ENCODE results near the gene TNRC6C. TPM values are rescaled to one million over a fixed set of nuclear protein-coding genes. Genes with fewer than 3 reads are reported as not detected.

The TNRC6C gene
- total and polyA plus RNA-seq, 9 of the 15 experiments (the other 6 are each of a cell fraction or from before 2014, with no cell fraction given) = 0.20 to 4.9 (median 2.3) TPM

DNA sequence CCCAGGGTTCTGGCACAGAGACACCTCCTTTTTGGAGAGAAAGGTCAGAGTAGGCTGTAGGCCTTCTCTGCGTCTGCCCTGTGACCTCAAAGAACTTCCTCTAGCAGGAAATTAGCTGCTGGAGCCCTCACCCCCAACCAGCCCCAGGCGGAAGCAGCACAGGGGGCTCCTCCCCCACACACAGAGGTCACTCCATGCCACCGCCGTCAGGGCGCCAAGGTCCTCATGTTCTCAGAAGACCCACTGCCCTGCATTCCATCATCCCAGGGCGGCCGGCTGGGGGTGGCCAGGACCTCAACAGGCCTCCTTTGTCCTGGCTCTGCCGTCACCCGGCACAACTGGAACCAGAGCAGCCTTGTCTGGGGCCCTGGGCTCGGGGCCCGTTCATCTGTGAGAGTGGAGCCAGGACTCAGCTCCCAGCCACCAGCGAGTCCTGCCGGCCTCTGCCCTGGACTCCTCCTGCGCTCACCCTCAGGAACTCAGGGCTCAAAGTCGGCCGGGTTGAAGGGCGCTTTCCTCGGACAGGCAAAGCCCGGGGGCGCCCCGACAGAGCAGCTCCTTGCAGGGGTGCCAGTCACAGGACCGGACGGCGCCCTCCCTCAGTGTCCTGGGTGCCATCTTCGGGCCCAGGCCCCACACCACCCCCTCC lies 168.9 kb downstream of the TNRC6C start (continued):
- TF ChIP-seq SMAD4 (CRISPR knock-in tag; conservative IDR thresholded peaks at IDR 0.05) (peak; percentile 83), RCOR1 (IDR thresholded peaks at IDR 0.05; ENCODE audit: borderline replicate concordance in 1 of 2, low read depth in 2 of 2, low read length in 2 of 2) (peak in 1 of 2 experiments; percentile 38; a peak in 1 of 4 replicates), YY1 (IDR thresholded peaks at IDR 0.05; ENCODE audit: borderline replicate concordance in 1 of 3, control insufficient read depth in 1 of 3, extremely low read depth in 1 of 3, insufficient read depth in 3 of 3, insufficient read length in 1 of 3, insufficient replicate concordance in 2 of 3, low read depth in 1 of 3, low read length in 2 of 3) (peak in 1 of 3 experiments; percentile 29), SIN3A (IDR thresholded peaks at IDR 0.05; ENCODE audit: borderline replicate concordance in 2 of 2, control insufficient read depth in 1 of 2, low read depth in 2 of 2, low read length in 2 of 2) (peak in 1 of 2 experiments; percentile 63; a peak in 1 of 4 replicates), GABPA (tag; conservative IDR thresholded peaks at IDR 0.05; ENCODE audit: low read depth) (peak; percentile 85), POLR2G (IDR thresholded peaks at IDR 0.05; ENCODE audit: low read depth, low read length) (peak; percentile 69), CREB1 (IDR thresholded peaks at IDR 0.05) (0 out of 2 replicates have a peak, but pooled peaks have one; percentile 32), CREB1 (CRISPR knock-in tag; IDR thresholded peaks at IDR 0.05) (no peak), SMARCA4 (IDR thresholded peaks at IDR 0.05) (0 out of 2 replicates have a peak, but pooled peaks have one; percentile 22), ZC3H8 (IDR thresholded peaks at IDR 0.05) (no peak), ZNF695 (CRISPR knock-in tag; IDR thresholded peaks at IDR 0.05) (no peak), ATF1 (CRISPR knock-in tag; IDR thresholded peaks at IDR 0.05) (no peak), ATF1 (tag; IDR thresholded peaks at IDR 0.05) (peak; percentile 60), ETV6 (IDR thresholded peaks at IDR 0.05; ENCODE audit: borderline replicate concordance in 1 of 2, low read depth in 2 of 2, low read length in 1 of 2) (peak in 1 of 2 experiments; percentile 67; a peak in 2 of 4 replicates), ETV6 (CRISPR knock-in tag; IDR thresholded peaks at IDR 0.05; ENCODE audit: borderline replicate concordance) (no peak), MTA3 (IDR thresholded peaks at IDR 0.05; ENCODE audit: borderline replicate concordance) (peak; percentile 49; the same call in 1 of the 2 replicates), ELF1 (tag; IDR thresholded peaks at IDR 0.05) (peak; percentile 62), ETV5 (CRISPR knock-in tag; IDR thresholded peaks at IDR 0.05; ENCODE audit: low read depth) (peak; percentile 94)
- TF ChIP-seq, protein P1, sequence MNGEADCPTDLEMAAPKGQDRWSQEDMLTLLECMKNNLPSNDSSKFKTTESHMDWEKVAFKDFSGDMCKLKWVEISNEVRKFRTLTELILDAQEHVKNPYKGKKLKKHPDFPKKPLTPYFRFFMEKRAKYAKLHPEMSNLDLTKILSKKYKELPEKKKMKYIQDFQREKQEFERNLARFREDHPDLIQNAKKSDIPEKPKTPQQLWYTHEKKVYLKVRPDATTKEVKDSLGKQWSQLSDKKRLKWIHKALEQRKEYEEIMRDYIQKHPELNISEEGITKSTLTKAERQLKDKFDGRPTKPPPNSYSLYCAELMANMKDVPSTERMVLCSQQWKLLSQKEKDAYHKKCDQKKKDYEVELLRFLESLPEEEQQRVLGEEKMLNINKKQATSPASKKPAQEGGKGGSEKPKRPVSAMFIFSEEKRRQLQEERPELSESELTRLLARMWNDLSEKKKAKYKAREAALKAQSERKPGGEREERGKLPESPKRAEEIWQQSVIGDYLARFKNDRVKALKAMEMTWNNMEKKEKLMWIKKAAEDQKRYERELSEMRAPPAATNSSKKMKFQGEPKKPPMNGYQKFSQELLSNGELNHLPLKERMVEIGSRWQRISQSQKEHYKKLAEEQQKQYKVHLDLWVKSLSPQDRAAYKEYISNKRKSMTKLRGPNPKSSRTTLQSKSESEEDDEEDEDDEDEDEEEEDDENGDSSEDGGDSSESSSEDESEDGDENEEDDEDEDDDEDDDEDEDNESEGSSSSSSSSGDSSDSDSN (IDR thresholded peaks at IDR 0.05; ENCODE audit: borderline replicate concordance in 1 of 2, low read depth in 2 of 2, low read length in 2 of 2) = peak in 1 of 2 experiments; percentile 56; a peak in 1 of 4 replicates
- TF ChIP-seq, protein P2, sequence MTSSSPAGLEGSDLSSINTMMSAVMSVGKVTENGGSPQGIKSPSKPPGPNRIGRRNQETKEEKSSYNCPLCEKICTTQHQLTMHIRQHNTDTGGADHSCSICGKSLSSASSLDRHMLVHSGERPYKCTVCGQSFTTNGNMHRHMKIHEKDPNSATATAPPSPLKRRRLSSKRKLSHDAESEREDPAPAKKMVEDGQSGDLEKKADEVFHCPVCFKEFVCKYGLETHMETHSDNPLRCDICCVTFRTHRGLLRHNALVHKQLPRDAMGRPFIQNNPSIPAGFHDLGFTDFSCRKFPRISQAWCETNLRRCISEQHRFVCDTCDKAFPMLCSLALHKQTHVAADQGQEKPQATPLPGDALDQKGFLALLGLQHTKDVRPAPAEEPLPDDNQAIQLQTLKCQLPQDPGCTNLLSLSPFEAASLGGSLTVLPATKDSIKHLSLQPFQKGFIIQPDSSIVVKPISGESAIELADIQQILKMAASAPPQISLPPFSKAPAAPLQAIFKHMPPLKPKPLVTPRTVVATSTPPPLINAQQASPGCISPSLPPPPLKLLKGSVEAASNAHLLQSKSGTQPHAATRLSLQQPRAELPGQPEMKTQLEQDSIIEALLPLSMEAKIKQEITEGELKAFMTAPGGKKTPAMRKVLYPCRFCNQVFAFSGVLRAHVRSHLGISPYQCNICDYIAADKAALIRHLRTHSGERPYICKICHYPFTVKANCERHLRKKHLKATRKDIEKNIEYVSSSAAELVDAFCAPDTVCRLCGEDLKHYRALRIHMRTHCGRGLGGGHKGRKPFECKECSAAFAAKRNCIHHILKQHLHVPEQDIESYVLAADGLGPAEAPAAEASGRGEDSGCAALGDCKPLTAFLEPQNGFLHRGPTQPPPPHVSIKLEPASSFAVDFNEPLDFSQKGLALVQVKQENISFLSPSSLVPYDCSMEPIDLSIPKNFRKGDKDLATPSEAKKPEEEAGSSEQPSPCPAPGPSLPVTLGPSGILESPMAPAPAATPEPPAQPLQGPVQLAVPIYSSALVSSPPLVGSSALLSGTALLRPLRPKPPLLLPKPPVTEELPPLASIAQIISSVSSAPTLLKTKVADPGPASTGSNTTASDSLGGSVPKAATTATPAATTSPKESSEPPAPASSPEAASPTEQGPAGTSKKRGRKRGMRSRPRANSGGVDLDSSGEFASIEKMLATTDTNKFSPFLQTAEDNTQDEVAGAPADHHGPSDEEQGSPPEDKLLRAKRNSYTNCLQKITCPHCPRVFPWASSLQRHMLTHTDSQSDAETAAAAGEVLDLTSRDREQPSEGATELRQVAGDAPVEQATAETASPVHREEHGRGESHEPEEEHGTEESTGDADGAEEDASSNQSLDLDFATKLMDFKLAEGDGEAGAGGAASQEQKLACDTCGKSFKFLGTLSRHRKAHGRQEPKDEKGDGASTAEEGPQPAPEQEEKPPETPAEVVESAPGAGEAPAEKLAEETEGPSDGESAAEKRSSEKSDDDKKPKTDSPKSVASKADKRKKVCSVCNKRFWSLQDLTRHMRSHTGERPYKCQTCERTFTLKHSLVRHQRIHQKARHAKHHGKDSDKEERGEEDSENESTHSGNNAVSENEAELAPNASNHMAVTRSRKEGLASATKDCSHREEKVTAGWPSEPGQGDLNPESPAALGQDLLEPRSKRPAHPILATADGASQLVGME (CRISPR knock-in tag; IDR thresholded peaks at IDR 0.05) = no peak
